Esophagus muscularis mucosa (tissue), 4 donors: Measurements from ENCODE around the gene CCNG1.

Source experiments
- EP300 ChIP-seq: sonication (generic); formaldehyde crosslinking; IDR thresholded peaks from one replicate; pipeline ENCODE4 v1.6.1; 2017; ENCODE audit warnings: antibody characterized with exemption
- POLR2A ChIP-seq: fragments of 450-650 bp; IDR thresholded peaks from one replicate; pipeline ENCODE4 v1.6.1; 2017; ENCODE audit warnings: antibody characterized with exemption, moderate library complexity, mild to moderate bottlenecking, low read depth
- TF ChIP-seq, protein P1 (sequence below), 3 experiments: fragments of 200-600 bp in 2 of 3; fragments of 450-650 bp in 1 of 3; sonication (generic) in 2 of 3; IDR thresholded peaks; one replicate each; pipeline ENCODE4 v1.5.1; 2017 to 2019; ENCODE audit warnings: antibody characterized with exemption in 3 of 3, mild to moderate bottlenecking in 2 of 3, moderate library complexity in 1 of 3

DNA sequence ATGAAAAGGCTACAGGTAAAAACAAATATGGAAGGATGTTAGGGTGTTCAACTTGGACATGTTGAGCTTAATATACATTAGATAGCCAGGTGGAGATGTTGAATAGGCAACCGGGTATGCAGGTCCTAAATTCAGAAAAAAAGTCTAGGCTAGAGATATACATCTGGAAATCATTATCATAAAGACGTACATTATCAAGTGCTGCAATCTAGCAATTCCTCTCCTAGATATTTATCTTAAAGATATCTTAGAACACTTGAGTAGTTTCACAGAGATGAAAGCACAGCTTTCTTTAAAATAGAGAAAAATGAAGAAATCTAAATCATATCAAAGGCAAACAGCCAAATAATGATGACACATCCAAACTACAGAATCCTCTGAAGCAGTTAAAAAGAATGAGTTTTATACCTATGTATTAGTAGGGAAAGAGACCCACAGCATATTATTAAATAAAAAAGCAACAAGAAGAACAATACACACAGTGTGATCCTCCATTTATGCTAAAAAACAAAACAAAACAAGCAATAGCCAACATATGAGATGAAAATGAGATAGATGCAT lies 18.7 kb downstream of the CCNG1 start:
- TF ChIP-seq POLR2A = no peak
- TF ChIP-seq, protein P1, sequence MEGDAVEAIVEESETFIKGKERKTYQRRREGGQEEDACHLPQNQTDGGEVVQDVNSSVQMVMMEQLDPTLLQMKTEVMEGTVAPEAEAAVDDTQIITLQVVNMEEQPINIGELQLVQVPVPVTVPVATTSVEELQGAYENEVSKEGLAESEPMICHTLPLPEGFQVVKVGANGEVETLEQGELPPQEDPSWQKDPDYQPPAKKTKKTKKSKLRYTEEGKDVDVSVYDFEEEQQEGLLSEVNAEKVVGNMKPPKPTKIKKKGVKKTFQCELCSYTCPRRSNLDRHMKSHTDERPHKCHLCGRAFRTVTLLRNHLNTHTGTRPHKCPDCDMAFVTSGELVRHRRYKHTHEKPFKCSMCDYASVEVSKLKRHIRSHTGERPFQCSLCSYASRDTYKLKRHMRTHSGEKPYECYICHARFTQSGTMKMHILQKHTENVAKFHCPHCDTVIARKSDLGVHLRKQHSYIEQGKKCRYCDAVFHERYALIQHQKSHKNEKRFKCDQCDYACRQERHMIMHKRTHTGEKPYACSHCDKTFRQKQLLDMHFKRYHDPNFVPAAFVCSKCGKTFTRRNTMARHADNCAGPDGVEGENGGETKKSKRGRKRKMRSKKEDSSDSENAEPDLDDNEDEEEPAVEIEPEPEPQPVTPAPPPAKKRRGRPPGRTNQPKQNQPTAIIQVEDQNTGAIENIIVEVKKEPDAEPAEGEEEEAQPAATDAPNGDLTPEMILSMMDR (IDR thresholded peaks at IDR 0.05) = no peak
- TF ChIP-seq EP300 = no peak
